ENCODE data around the gene SMIM44. TPM values are rescaled to one million over a fixed set of nuclear protein-coding genes. Genes with fewer than 3 reads are reported as not detected.
A peak's percentile ranks its signal among the peaks of the same experiment; 100 is the strongest.

Gene SMIM44
- total and polyA plus RNA-seq, 3 experiments from 2014 or later, result not detected

- ChIA-PET CTCF (no interaction called here), POLR2A (no interaction called here)
- no peaks in the 10 kb centered on the region for H3K27me3 Mint-ChIP-seq
- Histone ChIP-seq H3K4me1 (ENCODE audit: insufficient read depth, low read length) (no peaks in the 10 kb centered on the region), H3K36me3 (ENCODE audit: insufficient read depth, low read length) (no peaks in the 10 kb centered on the region), H3K27ac (ENCODE audit: low read depth, low read length) (no peak overlapping the region), H3K9me3 (ENCODE audit: low read length) (no peaks in the 10 kb centered on the region), H3K4me3 (ENCODE audit: low read length) (no peak overlapping the region), H3K27me3 (ENCODE audit: insufficient read depth, low read length, poor library complexity, severe bottlenecking) (no peaks in the 10 kb centered on the region)
- H3K4me1 Mint-ChIP-seq, result peaks cover 0 to 4% (median 0%) of the 10 kb centered on the region in 3 donors
- DNase-seq, result no peak
- H3K4me3 Mint-ChIP-seq, result no peak overlapping the region
- H3K27ac Mint-ChIP-seq, result no peak overlapping the region
- H3K9me3 Mint-ChIP-seq, result no peaks in the 10 kb centered on the region
- H3K36me3 Mint-ChIP-seq, result peaks cover 0 to 13% (median 0%) of the 10 kb centered on the region in 3 donors
Measured at GRCh38 chr19:3443840-3444694, 39.2 kb downstream of the SMIM44 start.

GRCh38 chr19:3442487-3443071, 40.7 kb downstream of the SMIM44 start:
- Histone ChIP-seq H3K27me3 (ENCODE audit: insufficient read depth, low read length, poor library complexity, severe bottlenecking) (no peaks in the 10 kb centered on the region), H3K9me3 (ENCODE audit: low read length) (no peaks in the 10 kb centered on the region), H3K27ac (ENCODE audit: low read depth, low read length) (no peak overlapping the region), H3K4me1 (ENCODE audit: insufficient read depth, low read length) (no peaks in the 10 kb centered on the region), H3K36me3 (ENCODE audit: insufficient read depth, low read length) (no peaks in the 10 kb centered on the region), H3K4me3 (ENCODE audit: low read length) (no peak overlapping the region)
- peaks cover 0 to 16% (median 0%) of the 10 kb centered on the region in 3 donors for H3K36me3 Mint-ChIP-seq
- ChIA-PET CTCF (interaction anchor here (1.2 kb wide), 1 partner anchor 13 kb away, joined by 5 read pairs; no protein-coding TSS in a partner anchor), POLR2A (no interaction called here)
- H3K4me3 Mint-ChIP-seq, result no peak overlapping the region
- H3K27me3 Mint-ChIP-seq, result no peaks in the 10 kb centered on the region
- peak overlapping the region in 1 of 8 donors; percentile 87 for H3K27ac Mint-ChIP-seq
- no peak for DNase-seq
- no peaks in the 10 kb centered on the region for H3K9me3 Mint-ChIP-seq
- H3K4me1 Mint-ChIP-seq, result peaks cover 0 to 4% (median 1%) of the 10 kb centered on the region in 3 donors

GRCh38 chr19:3441986-3442329, 41.3 kb downstream of the SMIM44 start:
- peaks cover 0 to 4% (median 1%) of the 10 kb centered on the region in 3 donors for H3K4me1 Mint-ChIP-seq
- Histone ChIP-seq H3K27ac (ENCODE audit: low read depth, low read length) (no peak overlapping the region), H3K4me3 (ENCODE audit: low read length) (no peak overlapping the region), H3K9me3 (ENCODE audit: low read length) (no peaks in the 10 kb centered on the region), H3K36me3 (ENCODE audit: insufficient read depth, low read length) (no peaks in the 10 kb centered on the region), H3K4me1 (ENCODE audit: insufficient read depth, low read length) (no peaks in the 10 kb centered on the region), H3K27me3 (ENCODE audit: insufficient read depth, low read length, poor library complexity, severe bottlenecking) (no peaks in the 10 kb centered on the region)
- CTCF ChIA-PET, result interaction anchor here (1.2 kb wide), 1 partner anchor 13 kb away, joined by 5 read pairs; no protein-coding TSS in a partner anchor
- H3K27ac Mint-ChIP-seq, result no peak overlapping the region
- H3K4me3 Mint-ChIP-seq, result no peak overlapping the region
- POLR2A ChIA-PET, result interaction anchor here (0.6 to 0.7 kb wide), 2 partner anchors 17 to 56 kb away, joined by 7 to 8 read pairs; no protein-coding TSS in a partner anchor
- H3K9me3 Mint-ChIP-seq, result no peaks in the 10 kb centered on the region
- peaks cover 0 to 17% (median 0%) of the 10 kb centered on the region in 3 donors for H3K36me3 Mint-ChIP-seq
- no peak for DNase-seq
- no peaks in the 10 kb centered on the region for H3K27me3 Mint-ChIP-seq

GRCh38 chr19:3441089-3441985, 41.9 kb downstream of the SMIM44 start:
- no peaks in the 10 kb centered on the region for H3K27me3 ChIP-seq (ENCODE audit: insufficient read depth, low read length, poor library complexity, severe bottlenecking)
- Mint-ChIP-seq H3K27ac (no peak overlapping the region), H3K4me3 (no peak overlapping the region), H3K9me3 (no peaks in the 10 kb centered on the region), H3K4me1 (peaks cover 0 to 4% (median 1%) of the 10 kb centered on the region in 3 donors), H3K36me3 (peaks cover 0 to 19% (median 0%) of the 10 kb centered on the region in 3 donors), H3K27me3 (no peaks in the 10 kb centered on the region)
- POLR2A ChIA-PET, result interaction anchor here (0.6 to 0.7 kb wide), 2 partner anchors 18 to 55 kb away, joined by 7 to 8 read pairs; no protein-coding TSS in a partner anchor
- no peak overlapping the region for H3K27ac ChIP-seq (ENCODE audit: low read depth, low read length)
- no peaks in the 10 kb centered on the region for H3K4me1 ChIP-seq (ENCODE audit: insufficient read depth, low read length)
- H3K36me3 ChIP-seq (ENCODE audit: insufficient read depth, low read length), result no peaks in the 10 kb centered on the region
- no peak for DNase-seq
- H3K9me3 ChIP-seq (ENCODE audit: low read length), result no peaks in the 10 kb centered on the region
- H3K4me3 ChIP-seq (ENCODE audit: low read length), result no peak overlapping the region
- CTCF ChIA-PET, result interaction anchor here (1.0 to 1.2 kb wide), 3 partner anchors 12 to 103 kb away, joined by 3 to 5 read pairs (median 4); no protein-coding TSS in a partner anchor

- DNase-seq, result peak; percentile 26 to 62 (median 35)
- H3K27ac ChIP-seq (ENCODE audit: low read depth, low read length), result no peak overlapping the region
- H3K9me3 ChIP-seq (ENCODE audit: low read length), result no peaks in the 10 kb centered on the region
- H3K4me1 ChIP-seq (ENCODE audit: insufficient read depth, low read length), result peaks cover 5% of the 10 kb centered on the region
- H3K4me3 Mint-ChIP-seq, result no peak overlapping the region
- H3K36me3 ChIP-seq (ENCODE audit: insufficient read depth, low read length), result no peaks in the 10 kb centered on the region
- H3K4me1 Mint-ChIP-seq, result peaks cover 5 to 11% (median 7%) of the 10 kb centered on the region in 3 donors
- CTCF ChIA-PET, result interaction anchor here (0.6 to 1.4 kb wide), 5 partner anchors 10 to 132 kb away, joined by 3 to 7 read pairs (median 3); no protein-coding TSS in a partner anchor
- no peak overlapping the region for H3K4me3 ChIP-seq (ENCODE audit: low read length)
- POLR2A ChIA-PET, result no interaction called here
- H3K36me3 Mint-ChIP-seq, result peaks cover 0 to 15% (median 0%) of the 10 kb centered on the region in 3 donors
- no peaks in the 10 kb centered on the region for H3K9me3 Mint-ChIP-seq
- H3K27ac Mint-ChIP-seq, result peak overlapping the region in 1 of 8 donors; percentile 60
- H3K27me3 ChIP-seq (ENCODE audit: insufficient read depth, low read length, poor library complexity, severe bottlenecking), result no peaks in the 10 kb centered on the region
- H3K27me3 Mint-ChIP-seq, result no peaks in the 10 kb centered on the region
Measured at GRCh38 chr19:3440082-3440481, 43.2 kb downstream of the SMIM44 start.

- Mint-ChIP-seq H3K27me3 (no peaks in the 10 kb centered on the region), H3K36me3 (peaks cover 0 to 17% (median 2%) of the 10 kb centered on the region in 3 donors), H3K4me3 (peak overlapping the region; percentile 87 to 99 (median 98)), H3K27ac (peak overlapping the region; percentile 90 to 100 (median 99)), H3K9me3 (no peaks in the 10 kb centered on the region), H3K4me1 (peaks cover 14 to 18% (median 16%) of the 10 kb centered on the region in 3 donors)
- H3K27me3 ChIP-seq (ENCODE audit: insufficient read depth, low read length, poor library complexity, severe bottlenecking), result no peaks in the 10 kb centered on the region
- peak overlapping the region; percentile 92 for H3K4me3 ChIP-seq (ENCODE audit: low read length)
- POLR2A ChIA-PET, result interaction anchor here (0.6 kb wide), 2 partner anchors 58 to 882 kb away, joined by 3 to 7 read pairs; no protein-coding TSS in a partner anchor
- no peaks in the 10 kb centered on the region for H3K36me3 ChIP-seq (ENCODE audit: insufficient read depth, low read length)
- CTCF ChIA-PET, result interaction anchor here (7.8 kb wide), 1 partner anchor 107 kb away, joined by 88 read pairs; no protein-coding TSS in a partner anchor
- H3K4me1 ChIP-seq (ENCODE audit: insufficient read depth, low read length), result peaks cover 12% of the 10 kb centered on the region
- H3K9me3 ChIP-seq (ENCODE audit: low read length), result no peaks in the 10 kb centered on the region
- DNase-seq, result peak; percentile 90 to 97 (median 94)
- H3K27ac ChIP-seq (ENCODE audit: low read depth, low read length), result peak overlapping the region; percentile 87
Measured at GRCh38 chr19:3434630-3435553, 48.3 kb downstream of the SMIM44 start.
